GM12864 (cell line): ENCODE measurements around the gene SETD1B.

Experiments
- DNase-seq: peaks from one replicate; pipeline ENCODE4 v3.0.0-alpha.2; 2011; ENCODE audit warnings: low read depth
- H3K4me3 ChIP-seq: 2 replicates; pipeline ENCODE4 v1.5.1; 2011; ENCODE audit warnings: mild to moderate bottlenecking, low read depth, low read length, control low read depth
- CTCF ChIP-seq: IDR thresholded peaks from 2 replicates; pipeline ENCODE4 v1.5.1; 2011; ENCODE audit warnings: low read depth, mild to moderate bottlenecking, moderate library complexity, low read length, control low read depth, inconsistent platforms; ENCODE audit errors: missing control alignments

The SETD1B gene

GRCh38 chr12:121773011-121773777 is 30.6 kb upstream of the SETD1B start:
- peak; percentile 91 for TF ChIP-seq CTCF
- DNase-seq: no peak
- no peak overlapping the region for H3K4me3 ChIP-seq

- TF ChIP-seq CTCF: no peak
- no peak for DNase-seq
- no peak overlapping the region for H3K4me3 ChIP-seq
Observed at GRCh38 chr12:121774968-121775474, 28.8 kb upstream of the SETD1B start.

GRCh38 chr12:121775501-121775900 is 28.3 kb upstream of the SETD1B start:
- no peak overlapping the region for H3K4me3 ChIP-seq
- TF ChIP-seq CTCF: peak; percentile 2

GRCh38 chr12:121776190-121777098 is 27.4 kb upstream of the SETD1B start:
- no peak for DNase-seq
- H3K4me3 ChIP-seq: no peak overlapping the region
- peak; percentile 85 for TF ChIP-seq CTCF

More at GRCh38 chr12:121775501-121775900, 28.3 kb upstream of the SETD1B start:
- no peak for DNase-seq

- no peak for TF ChIP-seq CTCF
- no peak for DNase-seq
- no peak overlapping the region for H3K4me3 ChIP-seq
Observed at GRCh38 chr12:121778567-121779421, 25.0 kb upstream of the SETD1B start.

- DNase-seq: no peak
- TF ChIP-seq CTCF: no peak
- H3K4me3 ChIP-seq: no peak overlapping the region
Observed at GRCh38 chr12:121779422-121779895, 24.4 kb upstream of the SETD1B start.
